Right atrium auricular region (tissue), 2 donors: ENCODE measurements around the gene PTPRN2. TPM values are rescaled to one million over a fixed set of nuclear protein-coding genes. Genes with fewer than 3 reads are reported as not detected.

ENCODE experiments used
- DNase-seq: peaks from one replicate; pipeline ENCODE4 v3.0.0-alpha.2; 2019; ENCODE audit warnings: low spot score
- H3K27ac ChIP-seq, 2 donors: fragments of 200-600 bp; sonication (generic); 1 replicate in 1 of 2; 2 replicates in 1 of 2; pipeline ENCODE4 v1.5.1; 2016 to 2019
- H3K27me3 ChIP-seq, 2 donors: fragments of 200-600 bp; sonication (generic); one replicate each; pipeline versions ENCODE4 v1.5.1 to v1.6.0; 2017 to 2019
- H3K36me3 ChIP-seq: fragments of 200-600 bp; sonication (generic); one replicate; pipeline ENCODE4 v1.5.1; 2016
- H3K4me1 ChIP-seq, 2 donors: fragments of 200-600 bp; sonication (generic); one replicate each; pipeline versions ENCODE4 v1.5.1 to v1.6.0; 2017 to 2019
- H3K4me3 ChIP-seq, 2 donors: fragments of 200-600 bp; sonication (generic); 1 replicate in 1 of 2; 2 replicates in 1 of 2; pipeline ENCODE4 v1.5.1; 2017 to 2019; ENCODE audit warnings: mild to moderate bottlenecking in 1 of 2, moderate library complexity in 1 of 2
- H3K9me3 ChIP-seq, 2 donors: fragments of 200-600 bp; sonication (generic); one replicate each; pipeline ENCODE4 v1.5.1; 2019
- CTCF ChIP-seq, 2 donors: fragments of 200-600 bp; sonication (generic); IDR thresholded peaks; one replicate each; pipeline ENCODE4 v1.5.1; 2019; ENCODE audit warnings: antibody characterized with exemption in 2 of 2
- total RNA-seq, 2 donors: library from RNA; depleted of rRNA; stranded (reverse); fragments of >200 nt; gene quantifications; one replicate each; pipeline ENCODE4 v1.1.0, GENCODE V29; 2016

PTPRN2 gene
- total RNA-seq, 2 donors from 2014 or later = 2.6 to 2.7 TPM

GRCh38 chr7:158487631-158488151 is 99.9 kb downstream of the PTPRN2 start:
- Histone ChIP-seq H3K27me3 (no peaks in the 10 kb centered on the region), H3K4me1 (no peaks in the 10 kb centered on the region), H3K9me3 (no peaks in the 10 kb centered on the region), H3K27ac (no peak overlapping the region), H3K4me3 (no peak overlapping the region), H3K36me3 (no peaks in the 10 kb centered on the region)
- DNase-seq = no peak
- TF ChIP-seq CTCF (IDR thresholded peaks at IDR 0.05) = no peak

GRCh38 chr7:158486919-158487318 is 100.7 kb downstream of the PTPRN2 start:
- Histone ChIP-seq H3K4me1 (no peaks in the 10 kb centered on the region), H3K9me3 (no peaks in the 10 kb centered on the region), H3K36me3 (no peaks in the 10 kb centered on the region), H3K27ac (no peak overlapping the region), H3K4me3 (no peak overlapping the region), H3K27me3 (no peaks in the 10 kb centered on the region)
- no peak for DNase-seq
- TF ChIP-seq CTCF (IDR thresholded peaks at IDR 0.05) = no peak

GRCh38 chr7:158484801-158485531 is 102.7 kb downstream of the PTPRN2 start:
- no peak for DNase-seq
- no peaks in the 10 kb centered on the region for H3K36me3 ChIP-seq
- TF ChIP-seq CTCF (IDR thresholded peaks at IDR 0.05) = no peak
- peaks cover 0 to 5% of the 10 kb centered on the region in 2 donors for H3K9me3 ChIP-seq
- H3K4me1 ChIP-seq = no peaks in the 10 kb centered on the region
- no peaks in the 10 kb centered on the region for H3K27me3 ChIP-seq
- H3K27ac ChIP-seq = no peak overlapping the region
- H3K4me3 ChIP-seq = no peak overlapping the region

- H3K27me3 ChIP-seq = no peaks in the 10 kb centered on the region
- no peaks in the 10 kb centered on the region for H3K4me1 ChIP-seq
- DNase-seq = no peak
- no peak overlapping the region for H3K27ac ChIP-seq
- peaks cover 0 to 5% of the 10 kb centered on the region in 2 donors for H3K9me3 ChIP-seq
- H3K36me3 ChIP-seq = no peaks in the 10 kb centered on the region
- TF ChIP-seq CTCF (IDR thresholded peaks at IDR 0.05) = no peak
- no peak overlapping the region for H3K4me3 ChIP-seq
Observed at GRCh38 chr7:158482480-158482879, 105.1 kb downstream of the PTPRN2 start.

- Histone ChIP-seq H3K27ac (no peak overlapping the region), H3K27me3 (no peaks in the 10 kb centered on the region), H3K4me3 (no peak overlapping the region), H3K36me3 (no peaks in the 10 kb centered on the region), H3K4me1 (no peaks in the 10 kb centered on the region), H3K9me3 (peaks cover 0 to 5% of the 10 kb centered on the region in 2 donors)
- DNase-seq = no peak
- TF ChIP-seq CTCF (IDR thresholded peaks at IDR 0.05) = no peak
Observed at GRCh38 chr7:158479664-158480025, 108.0 kb downstream of the PTPRN2 start.
